Measurements from ENCODE around the gene PLEKHG2. TPM values are rescaled to one million over a fixed set of nuclear protein-coding genes. Genes with fewer than 3 reads are reported as not detected.

Gene PLEKHG2
- total RNA-seq, 1 experiment from 2014 or later: 62.3 TPM

GRCh38 chr19:39407660-39408391 is 4.6 kb upstream of the PLEKHG2 start:
- Mint-ChIP-seq H3K9me3 (no peaks in the 10 kb centered on the region), H3K4me3 (peak overlapping the region; percentile 90), H3K36me3 (peaks cover 8% of the 10 kb centered on the region; the same call in 1 of the 2 replicates), H3K27ac (peak overlapping the region; percentile 70; the same call in 1 of the 2 replicates), H3K27me3 (ENCODE audit: low read depth) (no peaks in the 10 kb centered on the region), H3K4me1 (peaks cover 48% of the 10 kb centered on the region)
- TF ChIP-seq JAZF1 (CRISPR knock-in tag; IDR thresholded peaks at IDR 0.05) (no peak), NFE2L1 (CRISPR knock-in tag; IDR thresholded peaks at IDR 0.05) (no peak), CREB1 (CRISPR knock-in tag; IDR thresholded peaks at IDR 0.05) (no peak), EMX1 (CRISPR knock-in tag; IDR thresholded peaks at IDR 0.05) (0 out of 2 replicates have a peak, but pooled peaks have one; percentile 3), ZNF512 (CRISPR knock-in tag; IDR thresholded peaks at IDR 0.05; ENCODE audit: borderline replicate concordance) (no peak)
- TF ChIP-seq, protein P1, sequence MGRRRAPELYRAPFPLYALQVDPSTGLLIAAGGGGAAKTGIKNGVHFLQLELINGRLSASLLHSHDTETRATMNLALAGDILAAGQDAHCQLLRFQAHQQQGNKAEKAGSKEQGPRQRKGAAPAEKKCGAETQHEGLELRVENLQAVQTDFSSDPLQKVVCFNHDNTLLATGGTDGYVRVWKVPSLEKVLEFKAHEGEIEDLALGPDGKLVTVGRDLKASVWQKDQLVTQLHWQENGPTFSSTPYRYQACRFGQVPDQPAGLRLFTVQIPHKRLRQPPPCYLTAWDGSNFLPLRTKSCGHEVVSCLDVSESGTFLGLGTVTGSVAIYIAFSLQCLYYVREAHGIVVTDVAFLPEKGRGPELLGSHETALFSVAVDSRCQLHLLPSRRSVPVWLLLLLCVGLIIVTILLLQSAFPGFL (CRISPR knock-in tag; IDR thresholded peaks at IDR 0.05; ENCODE audit: borderline replicate concordance): no peak
- TF ChIP-seq, protein P2, sequence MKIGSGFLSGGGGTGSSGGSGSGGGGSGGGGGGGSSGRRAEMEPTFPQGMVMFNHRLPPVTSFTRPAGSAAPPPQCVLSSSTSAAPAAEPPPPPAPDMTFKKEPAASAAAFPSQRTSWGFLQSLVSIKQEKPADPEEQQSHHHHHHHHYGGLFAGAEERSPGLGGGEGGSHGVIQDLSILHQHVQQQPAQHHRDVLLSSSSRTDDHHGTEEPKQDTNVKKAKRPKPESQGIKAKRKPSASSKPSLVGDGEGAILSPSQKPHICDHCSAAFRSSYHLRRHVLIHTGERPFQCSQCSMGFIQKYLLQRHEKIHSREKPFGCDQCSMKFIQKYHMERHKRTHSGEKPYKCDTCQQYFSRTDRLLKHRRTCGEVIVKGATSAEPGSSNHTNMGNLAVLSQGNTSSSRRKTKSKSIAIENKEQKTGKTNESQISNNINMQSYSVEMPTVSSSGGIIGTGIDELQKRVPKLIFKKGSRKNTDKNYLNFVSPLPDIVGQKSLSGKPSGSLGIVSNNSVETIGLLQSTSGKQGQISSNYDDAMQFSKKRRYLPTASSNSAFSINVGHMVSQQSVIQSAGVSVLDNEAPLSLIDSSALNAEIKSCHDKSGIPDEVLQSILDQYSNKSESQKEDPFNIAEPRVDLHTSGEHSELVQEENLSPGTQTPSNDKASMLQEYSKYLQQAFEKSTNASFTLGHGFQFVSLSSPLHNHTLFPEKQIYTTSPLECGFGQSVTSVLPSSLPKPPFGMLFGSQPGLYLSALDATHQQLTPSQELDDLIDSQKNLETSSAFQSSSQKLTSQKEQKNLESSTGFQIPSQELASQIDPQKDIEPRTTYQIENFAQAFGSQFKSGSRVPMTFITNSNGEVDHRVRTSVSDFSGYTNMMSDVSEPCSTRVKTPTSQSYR (CRISPR knock-in tag; IDR thresholded peaks at IDR 0.05): no peak
- ChIA-PET CTCF (interaction anchor here (4.3 kb wide), 1 partner anchor 10 kb away, joined by 38 read pairs; no protein-coding TSS in a partner anchor), POLR2A (interaction anchor here (0.6 to 2.2 kb wide), 6 partner anchors 11 to 107 kb away, joined by 3 to 15 read pairs (median 4); partner anchors contain the start of genes MED29, PAF1 and RPS16)
- no peak for ATAC-seq
- DNase-seq (ENCODE audit: low spot score): no peak

DNA sequence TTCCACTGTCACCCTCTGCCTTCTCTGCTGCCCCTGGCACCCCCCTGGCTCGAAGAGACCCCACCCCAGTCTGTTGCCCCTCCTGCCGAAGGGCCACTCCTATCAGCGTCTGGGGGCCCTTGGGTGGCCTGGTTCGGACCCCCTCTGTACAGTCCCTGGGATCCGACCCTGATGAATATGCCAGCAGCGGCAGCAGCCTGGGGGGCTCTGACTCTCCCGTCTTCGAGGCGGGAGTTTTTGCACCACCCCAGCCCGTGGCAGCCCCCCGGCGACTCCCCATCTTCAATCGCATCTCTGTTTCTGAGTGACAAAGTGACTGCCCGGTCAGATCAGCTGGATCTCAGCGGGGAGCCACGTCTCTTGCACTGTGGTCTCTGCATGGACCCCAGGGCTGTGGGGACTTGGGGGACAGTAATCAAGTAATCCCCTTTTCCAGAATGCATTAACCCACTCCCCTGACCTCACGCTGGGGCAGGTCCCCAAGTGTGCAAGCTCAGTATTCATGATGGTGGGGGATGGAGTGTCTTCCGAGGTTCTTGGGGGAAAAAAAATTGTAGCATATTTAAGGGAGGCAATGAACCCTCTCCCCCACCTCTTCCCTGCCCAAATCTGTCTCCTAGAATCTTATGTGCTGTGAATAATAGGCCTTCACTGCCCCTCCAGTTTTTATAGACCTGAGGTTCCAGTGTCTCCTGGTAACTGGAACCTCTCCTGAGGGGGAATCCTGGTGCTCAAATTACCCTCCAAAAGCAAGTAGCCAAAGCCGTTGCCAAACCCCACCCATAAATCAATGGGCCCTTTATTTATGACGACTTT is 3.9 kb upstream of the PLEKHG2 start:
- CTCF ChIA-PET: interaction anchor here (1.0 to 4.3 kb wide), 2 partner anchors 11 to 17 kb away, joined by 3 to 38 read pairs; partner anchors contain the start of genes MED29 and PAF1
- H3K27ac Mint-ChIP-seq: peak overlapping the region; percentile 95
- H3K27me3 Mint-ChIP-seq (ENCODE audit: low read depth): no peaks in the 10 kb centered on the region

More for the DNA sequence above, 3.9 kb upstream of the PLEKHG2 start:
- H3K36me3 Mint-ChIP-seq: peaks cover 8% of the 10 kb centered on the region; the same call in 1 of the 2 replicates
- DNase-seq (ENCODE audit: low spot score) (no peak), ATAC-seq (no peak)
- peak overlapping the region; percentile 90 for H3K4me3 Mint-ChIP-seq
- POLR2A ChIA-PET: interaction anchor here (0.6 to 2.2 kb wide), 7 partner anchors 15 to 283 kb away, joined by 3 to 9 read pairs (median 4); partner anchors contain the start of genes MED29, PAF1, PAK4 and RPS16
- no peaks in the 10 kb centered on the region for H3K9me3 Mint-ChIP-seq
- TF ChIP-seq GRHL2 (CRISPR knock-in tag; IDR thresholded peaks at IDR 0.05; ENCODE audit: insufficient replicate concordance, severe bottlenecking) (no peak), EMX1 (CRISPR knock-in tag; IDR thresholded peaks at IDR 0.05) (no peak), GABPB1 (CRISPR knock-in tag; IDR thresholded peaks at IDR 0.05) (no peak), TEAD1 (CRISPR knock-in tag; IDR thresholded peaks at IDR 0.05) (no peak), ATF3 (CRISPR knock-in tag; conservative IDR thresholded peaks at IDR 0.05) (no peak), ZNF512 (CRISPR knock-in tag; IDR thresholded peaks at IDR 0.05; ENCODE audit: borderline replicate concordance) (no peak), ZBTB43 (CRISPR knock-in tag; IDR thresholded peaks at IDR 0.05) (no peak), CREM (CRISPR knock-in tag; IDR thresholded peaks at IDR 0.05) (no peak)
- peaks cover 48% of the 10 kb centered on the region for H3K4me1 Mint-ChIP-seq

All from WTC11 (cell line).